ENCODE measurements around the gene EXD3.

Gene EXD3

DNA sequence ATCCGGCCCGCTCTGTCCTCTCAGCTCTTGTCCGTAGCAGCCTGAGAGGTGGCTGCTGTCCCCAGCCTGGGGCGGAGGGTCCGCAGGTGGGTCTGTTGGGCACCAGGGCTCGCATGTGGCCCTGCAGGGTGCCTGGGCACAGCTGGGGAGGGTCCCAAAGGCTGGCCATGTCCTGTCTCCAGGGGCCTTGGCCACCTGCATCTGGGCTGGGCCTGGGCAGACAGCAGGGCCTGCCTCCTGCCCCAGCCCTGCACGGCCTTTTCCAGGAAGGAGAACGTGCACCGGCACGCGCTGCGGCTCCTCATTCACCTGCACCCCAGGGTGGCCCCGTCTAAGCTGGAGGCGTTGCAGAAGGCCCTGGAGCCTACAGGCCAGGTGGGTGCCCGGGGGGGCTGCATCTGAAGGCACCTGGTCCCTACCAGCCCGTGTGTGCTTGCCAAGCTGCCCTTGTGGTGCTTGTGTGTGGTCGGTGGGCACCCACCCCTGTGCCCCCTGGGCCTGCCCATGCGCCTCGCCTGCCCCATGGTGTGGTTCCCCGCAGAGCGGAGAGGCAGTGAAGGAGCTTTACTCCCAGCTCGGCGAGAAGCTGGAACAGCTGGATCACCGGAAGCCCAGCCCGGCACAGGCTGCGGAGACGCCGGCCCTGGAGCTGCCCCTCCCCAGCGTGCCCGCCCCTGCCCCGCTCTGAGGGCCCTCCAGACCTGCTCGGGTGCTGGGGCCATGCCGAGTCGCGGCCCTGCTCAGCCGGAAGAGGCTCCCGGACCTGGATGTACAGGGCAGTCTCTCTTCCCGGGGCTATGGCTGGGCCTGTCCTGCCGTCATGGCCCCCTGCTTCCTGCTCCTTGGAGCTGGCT lies 150.5 kb downstream of the EXD3 start:
- FAIRE-seq: no peak
- no peak for DNase-seq (ENCODE audit: insufficient read length, low spot score)
- TF ChIP-seq, protein P1, sequence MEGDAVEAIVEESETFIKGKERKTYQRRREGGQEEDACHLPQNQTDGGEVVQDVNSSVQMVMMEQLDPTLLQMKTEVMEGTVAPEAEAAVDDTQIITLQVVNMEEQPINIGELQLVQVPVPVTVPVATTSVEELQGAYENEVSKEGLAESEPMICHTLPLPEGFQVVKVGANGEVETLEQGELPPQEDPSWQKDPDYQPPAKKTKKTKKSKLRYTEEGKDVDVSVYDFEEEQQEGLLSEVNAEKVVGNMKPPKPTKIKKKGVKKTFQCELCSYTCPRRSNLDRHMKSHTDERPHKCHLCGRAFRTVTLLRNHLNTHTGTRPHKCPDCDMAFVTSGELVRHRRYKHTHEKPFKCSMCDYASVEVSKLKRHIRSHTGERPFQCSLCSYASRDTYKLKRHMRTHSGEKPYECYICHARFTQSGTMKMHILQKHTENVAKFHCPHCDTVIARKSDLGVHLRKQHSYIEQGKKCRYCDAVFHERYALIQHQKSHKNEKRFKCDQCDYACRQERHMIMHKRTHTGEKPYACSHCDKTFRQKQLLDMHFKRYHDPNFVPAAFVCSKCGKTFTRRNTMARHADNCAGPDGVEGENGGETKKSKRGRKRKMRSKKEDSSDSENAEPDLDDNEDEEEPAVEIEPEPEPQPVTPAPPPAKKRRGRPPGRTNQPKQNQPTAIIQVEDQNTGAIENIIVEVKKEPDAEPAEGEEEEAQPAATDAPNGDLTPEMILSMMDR (IDR thresholded peaks at IDR 0.05; ENCODE audit: insufficient read depth, missing control alignments): no peak

DNA sequence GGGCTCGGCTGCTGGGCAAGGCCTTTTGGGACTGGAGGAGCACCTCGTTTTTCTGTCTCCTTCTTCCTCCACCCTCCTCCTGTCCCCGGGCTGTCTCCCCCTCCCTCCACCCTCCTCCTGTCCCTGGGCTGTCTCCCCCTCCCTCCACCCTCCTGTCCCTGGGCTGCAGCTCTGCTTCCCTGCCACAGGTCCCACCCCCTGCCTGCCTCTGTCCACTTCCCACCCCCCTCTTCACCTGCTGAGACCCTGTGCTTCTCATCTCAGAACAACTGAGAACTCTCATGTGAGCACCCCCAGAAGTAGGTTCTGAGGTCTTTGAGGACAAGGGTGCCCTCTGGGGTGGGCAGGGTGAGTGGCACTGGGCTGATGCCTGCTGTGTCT lies 151.3 kb downstream of the EXD3 start:
- FAIRE-seq: no peak

DNA sequence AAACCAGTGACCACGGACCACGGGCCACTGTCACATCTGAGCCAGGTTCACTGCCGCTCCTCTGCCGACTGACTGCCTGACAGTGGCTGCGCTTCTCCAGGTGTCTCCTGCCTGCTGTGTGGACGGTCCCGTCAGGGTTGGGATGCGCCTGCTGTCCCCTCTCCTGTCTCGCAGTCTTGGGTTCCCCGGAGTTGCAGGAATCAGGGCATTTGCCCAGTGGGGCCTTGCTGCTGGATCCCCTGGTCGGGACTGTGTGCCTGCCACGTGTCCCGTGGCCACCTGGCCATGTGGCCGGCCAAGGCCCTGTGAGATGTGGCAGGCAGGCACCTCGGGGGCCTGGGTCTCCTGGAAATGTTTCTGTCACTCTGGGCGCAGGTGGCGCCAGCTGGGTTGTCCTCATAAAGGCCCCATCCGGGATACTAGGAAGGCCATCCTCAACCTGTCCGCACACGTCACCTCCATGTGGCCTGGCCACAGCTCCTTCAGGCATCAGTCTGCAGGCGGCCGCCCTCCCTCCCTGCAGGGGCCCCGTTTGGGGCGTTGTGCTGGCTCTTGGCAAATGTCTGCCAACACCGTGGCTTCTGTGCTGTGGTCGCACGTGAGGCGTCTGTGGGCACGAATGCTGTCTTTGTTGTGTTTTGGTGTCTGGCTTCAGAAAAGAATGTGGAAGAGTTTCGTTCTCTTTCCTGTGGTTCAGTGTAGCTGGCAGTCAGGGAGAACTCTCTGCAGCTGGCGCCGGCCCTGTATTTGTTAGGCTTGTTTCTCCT lies 151.8 kb downstream of the EXD3 start:
- no peak for FAIRE-seq
- TF ChIP-seq, protein P1 (IDR thresholded peaks at IDR 0.05; ENCODE audit: insufficient read depth, missing control alignments): no peak

More for the DNA sequence above, 151.3 kb downstream of the EXD3 start:
- TF ChIP-seq, protein P1 (IDR thresholded peaks at IDR 0.05; ENCODE audit: insufficient read depth, missing control alignments): no peak
- no peak for DNase-seq (ENCODE audit: insufficient read length, low spot score)

DNA sequence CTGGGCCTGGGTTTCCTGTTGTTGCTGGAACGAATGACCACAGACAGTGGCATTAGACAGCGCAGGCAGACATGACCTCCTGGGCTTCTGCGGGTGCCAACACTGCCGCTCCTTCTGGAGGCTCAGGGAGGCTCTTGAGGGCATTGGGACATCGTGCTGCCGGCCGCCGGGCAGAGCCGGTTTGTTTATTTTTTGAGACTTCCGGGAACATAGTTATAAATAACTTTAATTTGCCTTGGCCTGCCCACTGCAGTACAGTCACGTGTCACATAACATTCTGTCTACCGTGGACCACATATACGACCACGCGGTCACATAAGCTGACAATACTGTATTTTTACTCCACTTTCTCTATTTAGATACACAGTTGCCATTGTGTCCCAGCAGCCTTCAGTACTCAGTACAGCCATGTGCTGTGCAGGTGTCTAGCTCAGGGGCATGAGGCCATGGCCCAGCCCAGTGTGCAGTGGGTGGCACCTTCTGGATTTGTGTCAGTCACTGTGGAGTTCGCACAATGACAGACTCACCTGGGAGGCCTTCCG lies 153.7 kb downstream of the EXD3 start:
- FAIRE-seq: no peak
- TF ChIP-seq, protein P1 (IDR thresholded peaks at IDR 0.05; ENCODE audit: insufficient read depth, missing control alignments): no peak
- DNase-seq (ENCODE audit: insufficient read length, low spot score): no peak

More for the DNA sequence above, 151.8 kb downstream of the EXD3 start:
- no peak for DNase-seq (ENCODE audit: insufficient read length, low spot score)

DNA sequence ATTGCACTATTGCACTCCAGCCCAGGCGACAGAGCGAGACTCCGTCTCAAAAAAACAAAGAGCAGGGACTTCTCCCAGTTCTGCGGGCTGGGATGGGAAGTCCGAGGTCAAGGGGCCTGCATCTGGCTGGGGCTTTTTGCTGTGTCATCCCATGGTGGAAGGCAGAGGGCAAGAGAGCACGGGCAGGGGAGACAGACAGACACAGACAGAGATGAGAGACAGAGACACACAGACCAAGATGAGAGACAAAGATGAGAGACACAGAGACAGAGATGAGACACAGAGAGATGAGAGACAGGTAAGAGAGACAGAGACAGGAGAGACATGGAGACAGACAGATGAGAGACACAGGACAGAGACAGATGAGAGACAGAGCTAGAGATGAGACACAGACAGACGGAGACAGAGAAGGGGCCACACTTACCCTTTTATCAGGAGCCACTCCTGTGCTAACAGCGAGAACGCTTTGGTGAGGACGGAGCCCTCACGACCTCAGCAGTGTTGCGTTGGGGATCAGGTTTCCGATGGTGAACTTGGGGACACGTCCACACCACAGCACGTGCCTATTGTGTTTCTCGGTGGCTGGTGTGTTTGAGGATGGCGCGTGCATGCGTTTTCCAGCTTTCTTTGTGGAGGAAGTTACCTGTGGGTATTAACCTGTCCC lies 154.3 kb downstream of the EXD3 start:
- DNase-seq (ENCODE audit: insufficient read length, low spot score) (no peak), FAIRE-seq (no peak)
- TF ChIP-seq, protein P1 (IDR thresholded peaks at IDR 0.05; ENCODE audit: insufficient read depth, missing control alignments): no peak

DNA sequence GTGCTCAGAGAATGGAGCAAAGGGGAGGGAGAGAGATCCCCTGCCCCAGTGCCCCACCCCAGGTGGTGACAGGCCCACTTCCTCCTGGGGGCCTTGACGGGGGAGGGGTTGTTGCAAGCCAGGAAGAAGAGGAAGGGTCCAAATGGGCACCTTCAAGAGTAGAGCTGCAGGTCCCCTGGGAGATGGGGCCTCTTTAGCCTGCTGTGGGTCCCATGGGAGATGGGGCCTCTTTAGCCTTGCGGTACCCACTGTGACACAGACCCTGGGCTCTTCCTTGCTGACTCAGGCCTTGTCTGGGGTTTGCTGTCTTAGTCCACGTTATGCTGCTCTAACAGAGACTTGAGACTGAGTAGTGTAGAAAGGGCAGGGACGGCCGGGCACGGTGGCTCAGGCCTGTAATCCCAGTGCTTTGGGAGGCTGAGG lies 155.0 kb downstream of the EXD3 start:
- DNase-seq (ENCODE audit: insufficient read length, low spot score) (no peak), FAIRE-seq (no peak)
- TF ChIP-seq, protein P1 (IDR thresholded peaks at IDR 0.05; ENCODE audit: insufficient read depth, missing control alignments): no peak
